Breast epithelium (tissue), 3 donors: Measurements from ENCODE around the gene SLC22A23.

Experiments
- CTCF ChIP-seq, 3 donors: fragments of 450-650 bp; IDR thresholded peaks; one replicate each; pipeline ENCODE4 v1.5.1; 2016 to 2017; ENCODE audit warnings: antibody characterized with exemption in 3 of 3, mild to moderate bottlenecking in 3 of 3, moderate library complexity in 3 of 3
- POLR2A ChIP-seq: fragments of 450-650 bp; IDR thresholded peaks from one replicate; pipeline ENCODE4 v1.6.1; 2016; ENCODE audit warnings: antibody characterized with exemption, mild to moderate bottlenecking, moderate library complexity
- POLR2AphosphoS5 ChIP-seq, 3 donors: sonication (generic); formaldehyde crosslinking; IDR thresholded peaks; one replicate each; pipeline ENCODE4 v1.6.1; 2017; ENCODE audit warnings: antibody characterized with exemption in 3 of 3

DNA sequence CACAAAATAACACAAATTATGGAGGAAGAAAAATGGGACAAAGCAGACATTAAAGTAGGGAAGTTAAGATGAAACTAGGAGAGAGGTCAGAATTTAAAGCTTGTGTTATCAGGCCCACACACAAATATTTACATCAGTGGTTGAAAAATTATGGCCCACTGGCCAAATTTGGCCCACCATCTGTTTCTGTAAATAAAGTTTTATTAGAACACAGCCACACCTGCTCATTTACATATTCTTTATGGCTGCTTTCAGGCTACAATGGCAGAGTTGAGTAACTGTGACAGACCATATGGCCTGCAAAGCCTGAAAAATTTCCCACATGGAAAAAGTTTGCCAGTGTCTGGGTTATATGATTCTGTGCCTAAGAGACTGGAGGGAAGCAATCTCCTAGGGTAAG is 49.0 kb downstream of the SLC22A23 start:
- no peak for TF ChIP-seq POLR2A
- TF ChIP-seq CTCF (IDR thresholded peaks at IDR 0.05): no peak
- TF ChIP-seq POLR2AphosphoS5 (IDR thresholded peaks at IDR 0.05): no peak
